ENCODE measurements around the gene COL6A2. TPM values are rescaled to one million over a fixed set of nuclear protein-coding genes. Genes with fewer than 3 reads are reported as not detected.
"Not testable (repeated sequence)": the region's sequence is repeated elsewhere in the genome, so short reads cannot be mapped to it uniquely, and the experiment has no call there.

The COL6A2 gene
- total RNA-seq, 2 experiments from 2014 or later: 6.7 to 8.4 TPM

GRCh38 chr21:46056450-46056903 lies 41.4 kb upstream of the COL6A2 start:
- peaks cover 12% of the 10 kb centered on the region for H3K4me1 Mint-ChIP-seq (ENCODE audit: low read depth)
- H3K4me3 Mint-ChIP-seq: no peak overlapping the region
- no peak for DNase-seq
- peaks cover 15% of the 10 kb centered on the region for H3K27me3 Mint-ChIP-seq (ENCODE audit: low read depth)
- intact Hi-C loops (cut with micrococcal nuclease): no loop called here
- H3K27ac Mint-ChIP-seq: no peak overlapping the region
- CTCF ChIA-PET: no interaction called here
- H3K9me3 Mint-ChIP-seq: no peaks in the 10 kb centered on the region
- no peaks in the 10 kb centered on the region for H3K36me3 Mint-ChIP-seq (ENCODE audit: low read depth)

GRCh38 chr21:46057111-46057709 lies 40.7 kb upstream of the COL6A2 start:
- Mint-ChIP-seq H3K4me3 (no peak overlapping the region), H3K9me3 (no peaks in the 10 kb centered on the region), H3K27ac (no peak overlapping the region), H3K27me3 (ENCODE audit: low read depth) (peaks cover 20% of the 10 kb centered on the region), H3K36me3 (ENCODE audit: low read depth) (no peaks in the 10 kb centered on the region), H3K4me1 (ENCODE audit: low read depth) (peaks cover 12% of the 10 kb centered on the region)
- DNase-seq: no peak
- CTCF ChIA-PET: no interaction called here
- intact Hi-C loops (cut with micrococcal nuclease): no loop called here

GRCh38 chr21:46057710-46058241 lies 40.1 kb upstream of the COL6A2 start:
- peaks cover 12% of the 10 kb centered on the region for H3K4me1 Mint-ChIP-seq (ENCODE audit: low read depth)
- intact Hi-C loops (cut with micrococcal nuclease): no loop called here
- DNase-seq: no peak

GRCh38 chr21:46058431-46059145 lies 39.3 kb upstream of the COL6A2 start:
- H3K9me3 Mint-ChIP-seq: no peaks in the 10 kb centered on the region
- no peaks in the 10 kb centered on the region for H3K36me3 Mint-ChIP-seq (ENCODE audit: low read depth)
- peaks cover 25% of the 10 kb centered on the region for H3K27me3 Mint-ChIP-seq (ENCODE audit: low read depth)
- H3K27ac Mint-ChIP-seq: no peak overlapping the region
- DNase-seq: no peak
- no peak overlapping the region for H3K4me3 Mint-ChIP-seq
- peaks cover 12% of the 10 kb centered on the region for H3K4me1 Mint-ChIP-seq (ENCODE audit: low read depth)
- intact Hi-C loops (cut with micrococcal nuclease): no loop called here
- CTCF ChIA-PET: no interaction called here

More at GRCh38 chr21:46057710-46058241, 40.1 kb upstream of the COL6A2 start:
- CTCF ChIA-PET: no interaction called here
- H3K9me3 Mint-ChIP-seq: no peaks in the 10 kb centered on the region
- H3K27me3 Mint-ChIP-seq (ENCODE audit: low read depth): peaks cover 25% of the 10 kb centered on the region
- no peak overlapping the region for H3K4me3 Mint-ChIP-seq
- H3K27ac Mint-ChIP-seq: no peak overlapping the region
- H3K36me3 Mint-ChIP-seq (ENCODE audit: low read depth): no peaks in the 10 kb centered on the region

GRCh38 chr21:46059195-46059594 lies 38.7 kb upstream of the COL6A2 start:
- H3K27me3 Mint-ChIP-seq (ENCODE audit: low read depth): peaks cover 27% of the 10 kb centered on the region
- H3K27ac Mint-ChIP-seq: no peak overlapping the region
- no peak for DNase-seq
- no peak overlapping the region for H3K4me3 Mint-ChIP-seq
- H3K36me3 Mint-ChIP-seq (ENCODE audit: low read depth): no peaks in the 10 kb centered on the region
- peaks cover 12% of the 10 kb centered on the region for H3K4me1 Mint-ChIP-seq (ENCODE audit: low read depth)
- intact Hi-C loops (cut with micrococcal nuclease): no loop called here
- CTCF ChIA-PET: no interaction called here
- H3K9me3 Mint-ChIP-seq: no peaks in the 10 kb centered on the region

DNA sequence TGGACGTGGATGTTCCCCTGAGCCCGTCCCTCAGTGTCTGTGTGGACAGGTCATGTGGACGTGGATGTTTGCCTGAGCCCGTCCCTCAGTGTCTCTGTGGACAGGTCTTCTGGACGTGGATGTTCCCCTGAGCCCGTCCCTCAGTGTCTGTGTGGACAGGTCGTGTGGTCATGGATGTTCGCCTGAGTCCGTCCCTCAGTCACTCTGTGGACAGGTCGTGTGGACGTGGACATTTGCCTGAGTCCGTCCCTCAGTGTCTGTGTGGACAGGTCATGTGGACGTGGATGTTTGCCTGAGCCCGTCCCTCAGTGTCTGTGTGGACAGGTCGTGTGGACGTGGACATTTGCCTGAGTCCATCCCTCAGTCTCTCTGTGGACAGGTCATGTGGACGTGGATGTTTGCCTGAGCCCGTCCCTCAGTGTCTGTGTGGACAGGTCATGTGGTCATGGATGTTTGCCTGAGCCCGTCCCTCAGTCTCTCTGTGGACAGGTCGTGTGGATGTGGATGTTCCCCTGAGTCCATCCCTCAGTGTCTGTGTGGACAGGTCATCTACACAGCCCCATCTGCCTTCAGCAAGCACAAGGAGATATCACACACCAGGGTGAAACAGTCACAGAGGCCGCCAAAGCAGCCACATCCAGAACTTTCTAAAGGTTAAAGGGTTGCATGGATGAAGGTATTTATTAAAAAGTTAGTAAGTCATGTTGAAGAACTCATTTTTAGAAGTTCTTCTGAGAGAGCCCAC lies 38.0 kb upstream of the COL6A2 start:
- H3K27ac Mint-ChIP-seq; H3K9me3 Mint-ChIP-seq; DNase-seq; intact Hi-C loops (cut with micrococcal nuclease); H3K36me3 Mint-ChIP-seq (ENCODE audit: low read depth); H3K4me3 Mint-ChIP-seq; CTCF ChIA-PET: not testable (repeated sequence)
- Mint-ChIP-seq H3K27me3 (ENCODE audit: low read depth) (peaks cover 30% of the 10 kb centered on the region), H3K4me1 (ENCODE audit: low read depth) (peaks cover 12% of the 10 kb centered on the region)

DNA sequence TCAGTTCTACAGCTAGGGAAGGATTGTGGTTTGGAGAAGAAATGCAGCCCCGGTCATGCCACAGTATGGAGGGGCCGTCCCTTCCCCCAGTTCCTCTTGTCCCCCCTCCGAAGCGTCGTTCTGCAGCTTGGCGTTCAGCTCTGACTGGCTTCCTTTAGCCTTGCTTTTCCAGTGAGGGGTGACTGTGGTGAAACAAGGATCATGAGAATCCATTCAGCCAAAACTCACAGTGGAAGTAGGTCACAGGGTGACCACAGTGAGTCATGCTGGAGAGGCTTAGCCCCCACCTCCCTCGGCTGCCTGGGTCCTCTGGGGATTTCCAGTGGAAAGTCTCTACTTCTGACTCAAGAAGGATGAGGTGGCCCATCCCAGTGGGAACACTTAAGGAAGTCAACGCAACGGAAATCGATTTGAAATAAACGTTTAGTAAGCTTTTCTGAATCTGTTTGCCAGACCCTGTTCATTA lies 37.3 kb upstream of the COL6A2 start:
- peak; percentile 37 for DNase-seq
- H3K27ac Mint-ChIP-seq: no peak overlapping the region
- no peak overlapping the region for H3K4me3 Mint-ChIP-seq
- peaks cover 14% of the 10 kb centered on the region for H3K4me1 Mint-ChIP-seq (ENCODE audit: low read depth)
- H3K27me3 Mint-ChIP-seq (ENCODE audit: low read depth): peaks cover 36% of the 10 kb centered on the region
- intact Hi-C loops (cut with micrococcal nuclease): no loop called here
- no peaks in the 10 kb centered on the region for H3K36me3 Mint-ChIP-seq (ENCODE audit: low read depth)
- CTCF ChIA-PET: no interaction called here
- no peaks in the 10 kb centered on the region for H3K9me3 Mint-ChIP-seq

DNA sequence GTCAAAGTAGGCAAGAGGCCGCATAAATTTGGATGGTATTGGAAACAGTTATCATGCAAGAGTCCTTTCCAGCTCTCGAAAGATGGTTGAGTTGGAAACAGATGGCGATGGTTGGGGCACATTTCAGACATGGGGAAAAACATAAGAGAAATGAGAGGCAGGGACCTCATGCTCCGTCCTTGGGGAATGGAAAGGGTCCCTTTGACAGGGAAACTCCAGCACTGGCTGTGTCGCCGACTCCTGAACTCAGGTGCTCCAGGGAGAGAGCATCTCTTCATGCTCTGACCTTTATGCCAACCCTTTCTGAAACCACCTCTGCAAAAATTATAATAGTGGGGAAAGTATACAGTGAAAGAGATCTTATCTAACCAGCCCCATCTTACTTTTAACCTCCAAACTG lies 36.8 kb upstream of the COL6A2 start:
- Mint-ChIP-seq H3K27ac (no peak overlapping the region), H3K4me3 (no peak overlapping the region), H3K9me3 (no peaks in the 10 kb centered on the region), H3K36me3 (ENCODE audit: low read depth) (no peaks in the 10 kb centered on the region), H3K27me3 (ENCODE audit: low read depth) (peaks cover 40% of the 10 kb centered on the region), H3K4me1 (ENCODE audit: low read depth) (peaks cover 15% of the 10 kb centered on the region)
- no peak for DNase-seq
- CTCF ChIA-PET: no interaction called here
- intact Hi-C loops (cut with micrococcal nuclease): no loop called here

DNA sequence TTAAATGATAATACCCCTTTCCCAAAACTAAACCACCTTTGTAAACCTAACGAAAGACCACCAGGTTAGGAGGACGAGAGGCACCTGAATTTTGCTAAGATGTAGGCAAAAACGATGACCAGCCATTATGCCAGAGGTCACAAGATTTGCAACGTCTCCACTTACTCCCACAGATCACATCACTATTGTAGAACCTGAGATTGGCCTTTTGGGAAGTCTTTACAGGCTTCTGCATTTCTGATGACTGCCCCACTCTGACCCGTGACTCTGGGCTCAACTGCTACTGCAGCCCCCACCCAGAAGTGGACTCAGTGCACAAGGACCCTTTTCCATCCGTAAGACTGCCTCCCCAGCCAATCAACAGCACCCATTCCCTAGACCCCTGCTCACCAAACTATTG lies 36.4 kb upstream of the COL6A2 start:
- Mint-ChIP-seq H3K36me3 (ENCODE audit: low read depth) (no peaks in the 10 kb centered on the region), H3K4me1 (ENCODE audit: low read depth) (peaks cover 15% of the 10 kb centered on the region), H3K9me3 (no peaks in the 10 kb centered on the region), H3K27ac (no peak overlapping the region), H3K4me3 (no peak overlapping the region), H3K27me3 (ENCODE audit: low read depth) (peaks cover 39% of the 10 kb centered on the region)
- no peak for DNase-seq
- CTCF ChIA-PET: no interaction called here
- intact Hi-C loops (cut with micrococcal nuclease): no loop called here

DNA sequence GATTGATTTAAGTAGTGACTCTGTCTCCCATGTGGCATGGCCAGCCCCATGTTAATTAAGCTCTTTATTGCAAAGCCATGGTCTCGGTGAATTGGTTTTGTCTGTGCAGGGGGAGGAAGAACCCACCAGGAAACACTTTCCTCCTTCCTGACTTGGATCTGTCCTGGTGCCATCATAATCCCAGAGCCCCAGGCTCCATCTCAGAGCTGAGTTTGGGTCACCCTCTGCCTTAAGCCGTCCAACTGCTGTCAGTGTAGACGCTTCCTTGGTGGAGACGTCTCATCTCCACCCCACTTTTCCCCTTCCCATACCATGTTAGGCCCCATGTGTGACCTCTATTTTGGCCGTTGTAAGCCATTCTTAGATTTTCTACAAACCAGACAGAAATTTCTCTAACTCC lies 36.0 kb upstream of the COL6A2 start:
- intact Hi-C loops (cut with micrococcal nuclease): no loop called here
- DNase-seq: no peak
- H3K27me3 Mint-ChIP-seq (ENCODE audit: low read depth): peaks cover 39% of the 10 kb centered on the region

DNA sequence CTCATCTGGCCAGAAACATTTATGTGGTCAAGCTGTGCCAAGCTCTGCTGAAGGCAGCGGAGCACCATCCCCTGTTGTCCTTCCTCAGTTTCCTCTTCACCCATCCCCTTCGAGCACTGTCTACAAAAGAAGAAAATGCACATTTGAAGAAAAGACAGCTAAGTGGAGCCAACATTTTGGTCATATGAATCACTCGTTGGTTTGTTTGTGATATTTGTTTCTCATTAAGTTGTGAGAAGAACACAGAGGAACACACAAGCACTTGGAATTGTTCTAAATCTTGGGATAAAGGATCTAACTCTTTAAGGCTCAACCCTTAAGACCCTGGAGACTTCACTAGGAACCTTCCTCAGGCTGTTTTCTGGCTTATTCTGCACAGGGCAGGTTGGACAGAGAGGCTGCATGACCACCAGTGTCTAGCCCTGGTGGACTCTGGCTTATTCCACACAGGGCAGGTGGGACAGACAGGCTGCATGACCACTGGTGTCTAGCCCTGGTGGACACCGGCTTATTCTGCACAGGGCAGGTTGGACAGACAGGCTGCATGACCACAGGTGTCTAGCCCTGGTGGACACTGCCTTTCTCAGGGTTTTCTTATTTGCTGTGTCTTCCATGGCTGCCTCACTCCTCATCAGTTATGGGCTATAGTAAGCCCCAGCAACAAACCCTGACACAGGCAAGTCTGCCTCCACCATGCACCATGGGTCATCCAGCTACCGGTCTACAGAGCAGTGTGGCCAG lies 35.3 kb upstream of the COL6A2 start:
- no peaks in the 10 kb centered on the region for H3K9me3 Mint-ChIP-seq
- no peak overlapping the region for H3K4me3 Mint-ChIP-seq
- no peaks in the 10 kb centered on the region for H3K36me3 Mint-ChIP-seq (ENCODE audit: low read depth)
- peaks cover 11% of the 10 kb centered on the region for H3K4me1 Mint-ChIP-seq (ENCODE audit: low read depth)
- intact Hi-C loops (cut with micrococcal nuclease): no loop called here
- peaks cover 36% of the 10 kb centered on the region for H3K27me3 Mint-ChIP-seq (ENCODE audit: low read depth)
- H3K27ac Mint-ChIP-seq: no peak overlapping the region
- CTCF ChIA-PET: no interaction called here
- DNase-seq: no peak

More for the DNA sequence above, 36.0 kb upstream of the COL6A2 start:
- Mint-ChIP-seq H3K27ac (no peak overlapping the region), H3K4me3 (no peak overlapping the region), H3K9me3 (no peaks in the 10 kb centered on the region), H3K4me1 (ENCODE audit: low read depth) (peaks cover 15% of the 10 kb centered on the region), H3K36me3 (ENCODE audit: low read depth) (no peaks in the 10 kb centered on the region)
- CTCF ChIA-PET: no interaction called here

DNA sequence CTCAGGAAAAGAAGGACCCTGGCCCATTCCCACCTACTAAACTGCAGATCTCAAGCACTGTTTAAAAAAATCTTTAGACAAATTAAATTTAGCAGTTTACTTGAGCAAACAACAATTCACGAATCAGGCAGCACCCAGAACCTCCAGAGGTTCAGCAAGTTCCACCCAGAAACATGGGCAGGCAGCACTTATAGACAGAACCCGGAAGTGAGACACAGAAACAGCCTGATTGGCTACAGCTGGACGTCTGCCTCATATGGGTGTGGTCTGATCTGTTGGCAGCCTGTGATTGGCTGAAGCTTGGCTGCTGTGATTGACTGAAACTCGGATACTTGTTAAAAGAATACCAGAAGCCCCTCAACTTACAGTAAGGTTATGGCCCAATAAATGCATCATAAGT lies 34.7 kb upstream of the COL6A2 start:
- no peaks in the 10 kb centered on the region for H3K36me3 Mint-ChIP-seq (ENCODE audit: low read depth)
- no peaks in the 10 kb centered on the region for H3K9me3 Mint-ChIP-seq
- CTCF ChIA-PET: no interaction called here
- H3K4me3 Mint-ChIP-seq: no peak overlapping the region
- peaks cover 36% of the 10 kb centered on the region for H3K27me3 Mint-ChIP-seq (ENCODE audit: low read depth)
- peaks cover 7% of the 10 kb centered on the region for H3K4me1 Mint-ChIP-seq (ENCODE audit: low read depth)
- no peak for DNase-seq
- H3K27ac Mint-ChIP-seq: no peak overlapping the region
- intact Hi-C loops (cut with micrococcal nuclease): no loop called here

Measured in activated naive CD4-positive, alpha-beta T cell treated with anti-CD3 and anti-CD28 coated beads for 36 hours (primary cell).